Neural progenitor cell (in vitro differentiated cells): ENCODE data around the gene BATF.
A peak's percentile ranks its signal among the peaks of the same experiment; 100 is the strongest.

ENCODE experiments used
- CTCF ChIP-seq: fragments of 200-600 bp; sonication (generic); IDR thresholded peaks from 2 replicates; pipeline ENCODE4 v1.5.1; 2017; ENCODE audit warnings: antibody characterized with exemption, mild to moderate bottlenecking
- EZH2phosphoT487 ChIP-seq: fragments of 200-600 bp; sonication (generic); IDR thresholded peaks from 2 replicates; pipeline ENCODE4 v1.6.1; 2017; ENCODE audit warnings: antibody characterized with exemption

GRCh38 chr14:75578786-75579337 is 56.6 kb downstream of the BATF start:
- TF ChIP-seq CTCF: peak; percentile 33
- TF ChIP-seq EZH2phosphoT487: no peak
